KMS-11 (cell line): Measurements from ENCODE around the gene UMODL1.

Experiments
- H2AFZ ChIP-seq: fragments of 200-600 bp; sonication (generic); 2 replicates; pipeline ENCODE4 v1.6.1; 2016; ENCODE audit warnings: antibody characterized with exemption, mixed run types, low read depth
- H3K27ac ChIP-seq: fragments of 200-600 bp; sonication (generic); 2 replicates; pipeline ENCODE4 v1.6.1; 2016; ENCODE audit warnings: mild to moderate bottlenecking, mixed run types
- H3K27me3 ChIP-seq: fragments of 200-600 bp; sonication (generic); 2 replicates; pipeline ENCODE4 v1.6.1; 2017; ENCODE audit warnings: mild to moderate bottlenecking, low read depth, mixed run types, moderate library complexity; ENCODE audit not compliant: insufficient read depth
- H3K36me3 ChIP-seq: fragments of 200-600 bp; sonication (generic); 2 replicates; pipeline ENCODE4 v1.6.1; 2017; ENCODE audit warnings: mild to moderate bottlenecking, mixed run types; ENCODE audit not compliant: insufficient read depth
- H3K4me1 ChIP-seq: fragments of 200-600 bp; sonication (generic); 2 replicates; pipeline ENCODE4 v1.6.1; 2016; ENCODE audit warnings: mild to moderate bottlenecking, low read depth, mixed run types; ENCODE audit not compliant: poor library complexity, severe bottlenecking
- H3K4me2 ChIP-seq: fragments of 200-600 bp; sonication (generic); 2 replicates; pipeline ENCODE4 v1.7.0; 2016; ENCODE audit warnings: mild to moderate bottlenecking, mixed run types
- H3K4me3 ChIP-seq: fragments of 200-600 bp; sonication (generic); IDR thresholded peaks from 2 replicates; pipeline ENCODE4 v1.6.1; 2017; ENCODE audit warnings: low read depth, low read length, mixed read lengths; ENCODE audit not compliant: insufficient read depth
- H3K79me2 ChIP-seq: fragments of 200-600 bp; sonication (generic); 2 replicates; pipeline ENCODE4 v1.6.1; 2016; ENCODE audit warnings: low read depth, mixed run types; ENCODE audit not compliant: insufficient read depth
- H3K9ac ChIP-seq: fragments of 200-600 bp; sonication (generic); 2 replicates; pipeline ENCODE4 v1.6.1; 2016; ENCODE audit warnings: mild to moderate bottlenecking, mixed run types
- H4K20me1 ChIP-seq: fragments of 200-600 bp; sonication (generic); 2 replicates; pipeline ENCODE4 v1.6.1; 2016; ENCODE audit warnings: mild to moderate bottlenecking, mixed run types; ENCODE audit not compliant: insufficient read depth
- CTCF ChIP-seq: fragments of 200-600 bp; sonication (generic); conservative IDR thresholded peaks from 2 replicates; pipeline ENCODE4 v1.6.1; 2017; ENCODE audit warnings: low read depth, mild to moderate bottlenecking, antibody characterized with exemption, low read length, moderate library complexity, mixed read lengths

UMODL1 gene

GRCh38 chr21:42057851-42058437 is 13.2 kb upstream of the UMODL1 start:
- no peak overlapping the region for H3K9ac ChIP-seq
- H3K4me2 ChIP-seq = no peak overlapping the region
- H3K4me3 ChIP-seq = no peak overlapping the region
- H2AFZ ChIP-seq = no peak overlapping the region
- no peak overlapping the region for H3K27ac ChIP-seq
- H3K27me3 ChIP-seq = peaks cover 18% of the 10 kb centered on the region; the same call in 1 of the 2 replicates
- no peaks in the 10 kb centered on the region for H4K20me1 ChIP-seq
- peaks cover 17% of the 10 kb centered on the region for H3K4me1 ChIP-seq
- H3K36me3 ChIP-seq = no peaks in the 10 kb centered on the region
- H3K79me2 ChIP-seq = no peaks in the 10 kb centered on the region
- no peak for TF ChIP-seq CTCF

- H3K4me3 ChIP-seq = no peak overlapping the region
- H3K27me3 ChIP-seq = peaks cover 20% of the 10 kb centered on the region; the same call in 1 of the 2 replicates
- no peaks in the 10 kb centered on the region for H4K20me1 ChIP-seq
- H3K4me1 ChIP-seq = peaks cover 24% of the 10 kb centered on the region
- TF ChIP-seq CTCF = no peak
- H2AFZ ChIP-seq = no peak overlapping the region
- no peak overlapping the region for H3K27ac ChIP-seq
- H3K79me2 ChIP-seq = no peaks in the 10 kb centered on the region
- no peak overlapping the region for H3K9ac ChIP-seq
- no peak overlapping the region for H3K4me2 ChIP-seq
- no peaks in the 10 kb centered on the region for H3K36me3 ChIP-seq
Observed at GRCh38 chr21:42058631-42059111, 12.4 kb upstream of the UMODL1 start.

- Histone ChIP-seq H3K4me2 (no peak overlapping the region), H3K4me3 (no peak overlapping the region), H3K27ac (no peak overlapping the region), H3K79me2 (no peaks in the 10 kb centered on the region), H3K4me1 (peaks cover 25% of the 10 kb centered on the region), H4K20me1 (no peaks in the 10 kb centered on the region), H3K27me3 (peaks cover 25% of the 10 kb centered on the region; the same call in 1 of the 2 replicates), H2AFZ (no peak overlapping the region), H3K9ac (no peak overlapping the region), H3K36me3 (no peaks in the 10 kb centered on the region)
- TF ChIP-seq CTCF = no peak
Observed at GRCh38 chr21:42059141-42059540, 12.0 kb upstream of the UMODL1 start.

GRCh38 chr21:42059721-42060120 is 11.4 kb upstream of the UMODL1 start:
- TF ChIP-seq CTCF = no peak
- H3K27me3 ChIP-seq = peaks cover 25% of the 10 kb centered on the region; the same call in 1 of the 2 replicates
- H3K4me1 ChIP-seq = peaks cover 26% of the 10 kb centered on the region

More at GRCh38 chr21:42059721-42060120, 11.4 kb upstream of the UMODL1 start:
- Histone ChIP-seq H3K36me3 (no peaks in the 10 kb centered on the region), H3K4me3 (no peak overlapping the region), H2AFZ (no peak overlapping the region), H3K9ac (no peak overlapping the region), H4K20me1 (no peaks in the 10 kb centered on the region), H3K79me2 (no peaks in the 10 kb centered on the region), H3K27ac (no peak overlapping the region), H3K4me2 (no peak overlapping the region)
